Measurements from ENCODE around the gene THOC7.

The THOC7 gene

GRCh38 chr3:63900459-63900858, 36.9 kb upstream of the THOC7 start:
- no peaks in the 10 kb centered on the region for H3K9me3 ChIP-seq (ENCODE audit: control insufficient read depth, insufficient read depth, low read length)
- no peaks in the 10 kb centered on the region for H3K36me3 ChIP-seq (ENCODE audit: control insufficient read depth, insufficient read depth, low read length)
- H3K4me3 ChIP-seq (ENCODE audit: low read depth, low read length), result no peak overlapping the region
- H3K9ac ChIP-seq (ENCODE audit: low read depth, low read length), result no peak overlapping the region
- no peaks in the 10 kb centered on the region for H3K27me3 ChIP-seq (ENCODE audit: control insufficient read depth, insufficient read depth, low read length)
- H3K4me1 ChIP-seq (ENCODE audit: control insufficient read depth, insufficient read depth, low read length), result peaks cover 4% of the 10 kb centered on the region

GRCh38 chr3:63900010-63900409, 36.4 kb upstream of the THOC7 start:
- Histone ChIP-seq H3K4me1 (ENCODE audit: control insufficient read depth, insufficient read depth, low read length) (peaks cover 4% of the 10 kb centered on the region), H3K9me3 (ENCODE audit: control insufficient read depth, insufficient read depth, low read length) (no peaks in the 10 kb centered on the region), H3K27me3 (ENCODE audit: control insufficient read depth, insufficient read depth, low read length) (no peaks in the 10 kb centered on the region), H3K9ac (ENCODE audit: low read depth, low read length) (no peak overlapping the region), H3K4me3 (ENCODE audit: low read depth, low read length) (no peak overlapping the region), H3K36me3 (ENCODE audit: control insufficient read depth, insufficient read depth, low read length) (no peaks in the 10 kb centered on the region)

- Histone ChIP-seq H3K27me3 (ENCODE audit: control insufficient read depth, insufficient read depth, low read length) (no peaks in the 10 kb centered on the region), H3K9ac (ENCODE audit: low read depth, low read length) (no peak overlapping the region), H3K4me1 (ENCODE audit: control insufficient read depth, insufficient read depth, low read length) (peaks cover 4% of the 10 kb centered on the region), H3K4me3 (ENCODE audit: low read depth, low read length) (no peak overlapping the region), H3K9me3 (ENCODE audit: control insufficient read depth, insufficient read depth, low read length) (no peaks in the 10 kb centered on the region), H3K36me3 (ENCODE audit: control insufficient read depth, insufficient read depth, low read length) (no peaks in the 10 kb centered on the region)
Measured at GRCh38 chr3:63896332-63897030, 32.9 kb upstream of the THOC7 start.

- no peak overlapping the region for H3K4me3 ChIP-seq (ENCODE audit: low read depth, low read length)
- no peaks in the 10 kb centered on the region for H3K27me3 ChIP-seq (ENCODE audit: control insufficient read depth, insufficient read depth, low read length)
- H3K9ac ChIP-seq (ENCODE audit: low read depth, low read length), result peak overlapping the region; percentile 27
- H3K4me1 ChIP-seq (ENCODE audit: control insufficient read depth, insufficient read depth, low read length), result peaks cover 4% of the 10 kb centered on the region
- no peaks in the 10 kb centered on the region for H3K36me3 ChIP-seq (ENCODE audit: control insufficient read depth, insufficient read depth, low read length)
- H3K9me3 ChIP-seq (ENCODE audit: control insufficient read depth, insufficient read depth, low read length), result no peaks in the 10 kb centered on the region
Measured at GRCh38 chr3:63895422-63896189, 32.0 kb upstream of the THOC7 start.

DNA sequence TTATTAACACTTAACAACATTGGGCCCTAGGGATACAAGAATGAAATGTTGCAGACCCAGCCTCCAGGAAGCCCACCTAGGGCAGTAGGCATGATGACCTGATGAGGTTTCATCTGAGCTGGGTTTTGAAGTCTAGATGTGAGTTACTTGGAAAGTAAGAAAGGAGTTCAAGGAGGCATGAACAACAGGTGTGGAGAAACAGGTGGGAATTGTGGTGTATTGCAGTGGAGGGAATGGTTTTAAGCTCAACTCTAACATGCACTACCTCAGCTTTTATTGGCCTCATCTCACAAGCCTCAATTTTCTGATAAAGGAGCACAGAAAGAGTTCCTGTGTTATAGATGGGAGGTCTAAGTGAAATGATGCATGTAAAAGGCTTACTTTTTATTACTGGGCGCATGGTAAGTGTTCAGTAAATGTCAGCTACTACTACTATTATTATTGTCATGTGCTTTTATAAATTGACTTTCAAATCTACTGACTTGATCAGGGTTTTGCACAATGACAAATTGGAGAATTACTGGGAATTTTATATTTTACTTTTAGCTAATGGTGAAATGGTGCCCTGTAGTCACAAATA, 29.3 kb upstream of the THOC7 start:
- Histone ChIP-seq H3K9me3 (ENCODE audit: control insufficient read depth, insufficient read depth, low read length) (no peaks in the 10 kb centered on the region), H3K4me1 (ENCODE audit: control insufficient read depth, insufficient read depth, low read length) (peaks cover 4% of the 10 kb centered on the region), H3K9ac (ENCODE audit: low read depth, low read length) (no peak overlapping the region), H3K4me3 (ENCODE audit: low read depth, low read length) (no peak overlapping the region), H3K36me3 (ENCODE audit: control insufficient read depth, insufficient read depth, low read length) (no peaks in the 10 kb centered on the region), H3K27me3 (ENCODE audit: control insufficient read depth, insufficient read depth, low read length) (no peaks in the 10 kb centered on the region)

- H3K9ac ChIP-seq (ENCODE audit: low read depth, low read length), result no peak overlapping the region
- no peaks in the 10 kb centered on the region for H3K36me3 ChIP-seq (ENCODE audit: control insufficient read depth, insufficient read depth, low read length)
- H3K27me3 ChIP-seq (ENCODE audit: control insufficient read depth, insufficient read depth, low read length), result no peaks in the 10 kb centered on the region
- peaks cover 9% of the 10 kb centered on the region for H3K4me1 ChIP-seq (ENCODE audit: control insufficient read depth, insufficient read depth, low read length)
- no peaks in the 10 kb centered on the region for H3K9me3 ChIP-seq (ENCODE audit: control insufficient read depth, insufficient read depth, low read length)
- H3K4me3 ChIP-seq (ENCODE audit: low read depth, low read length), result no peak overlapping the region
Measured at GRCh38 chr3:63891518-63891917, 27.9 kb upstream of the THOC7 start.

- H3K9ac ChIP-seq (ENCODE audit: low read depth, low read length), result no peak overlapping the region
- no peaks in the 10 kb centered on the region for H3K36me3 ChIP-seq (ENCODE audit: control insufficient read depth, insufficient read depth, low read length)
- no peaks in the 10 kb centered on the region for H3K27me3 ChIP-seq (ENCODE audit: control insufficient read depth, insufficient read depth, low read length)
- no peak overlapping the region for H3K4me3 ChIP-seq (ENCODE audit: low read depth, low read length)
- peaks cover 5% of the 10 kb centered on the region for H3K4me1 ChIP-seq (ENCODE audit: control insufficient read depth, insufficient read depth, low read length)
- H3K9me3 ChIP-seq (ENCODE audit: control insufficient read depth, insufficient read depth, low read length), result no peaks in the 10 kb centered on the region
Measured at GRCh38 chr3:63886858-63887257, 23.3 kb upstream of the THOC7 start.

GRCh38 chr3:63880653-63881052, 17.0 kb upstream of the THOC7 start:
- H3K36me3 ChIP-seq (ENCODE audit: control insufficient read depth, insufficient read depth, low read length), result no peaks in the 10 kb centered on the region
- no peaks in the 10 kb centered on the region for H3K27me3 ChIP-seq (ENCODE audit: control insufficient read depth, insufficient read depth, low read length)
- peaks cover 4% of the 10 kb centered on the region for H3K4me1 ChIP-seq (ENCODE audit: control insufficient read depth, insufficient read depth, low read length)

GRCh38 chr3:63878394-63879060, 14.9 kb upstream of the THOC7 start:
- Histone ChIP-seq H3K9me3 (ENCODE audit: control insufficient read depth, insufficient read depth, low read length) (no peaks in the 10 kb centered on the region), H3K9ac (ENCODE audit: low read depth, low read length) (no peak overlapping the region), H3K4me1 (ENCODE audit: control insufficient read depth, insufficient read depth, low read length) (peaks cover 4% of the 10 kb centered on the region), H3K4me3 (ENCODE audit: low read depth, low read length) (no peak overlapping the region), H3K36me3 (ENCODE audit: control insufficient read depth, insufficient read depth, low read length) (no peaks in the 10 kb centered on the region), H3K27me3 (ENCODE audit: control insufficient read depth, insufficient read depth, low read length) (no peaks in the 10 kb centered on the region)

More at GRCh38 chr3:63880653-63881052, 17.0 kb upstream of the THOC7 start:
- Histone ChIP-seq H3K4me3 (ENCODE audit: low read depth, low read length) (no peak overlapping the region), H3K9me3 (ENCODE audit: control insufficient read depth, insufficient read depth, low read length) (no peaks in the 10 kb centered on the region), H3K9ac (ENCODE audit: low read depth, low read length) (no peak overlapping the region)

DNA sequence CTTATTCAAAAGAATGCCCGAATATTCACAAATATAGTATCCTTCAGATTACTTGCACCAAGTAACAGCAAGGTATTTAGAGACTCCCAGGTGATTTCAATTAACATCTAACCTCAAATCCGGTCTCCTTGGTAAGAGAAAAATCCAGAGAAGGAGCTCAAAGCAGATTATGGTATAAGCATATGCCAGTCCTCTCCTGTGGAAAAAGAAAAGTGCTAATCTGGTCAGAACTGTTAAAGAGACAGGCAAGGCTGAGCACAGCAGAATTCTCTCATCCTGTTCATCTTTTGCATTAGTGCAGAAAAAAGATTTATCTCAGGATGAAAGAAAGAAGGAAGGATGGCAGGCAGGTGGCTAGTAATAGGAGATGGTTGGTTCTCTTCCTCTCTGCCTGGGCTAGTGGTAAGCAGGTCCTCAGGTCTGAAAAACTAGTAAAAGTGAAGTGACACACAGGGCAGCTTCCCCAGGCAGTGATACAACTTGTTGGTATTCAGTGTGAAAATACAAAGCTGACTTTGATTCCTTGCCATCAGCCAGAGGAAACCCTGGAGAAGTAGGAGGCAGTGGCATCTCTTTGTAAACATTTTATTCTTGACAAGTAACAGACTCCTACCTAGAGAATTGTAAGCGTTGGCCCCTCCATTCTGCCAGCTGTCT, 14.3 kb upstream of the THOC7 start:
- H3K4me1 ChIP-seq (ENCODE audit: control insufficient read depth, insufficient read depth, low read length), result peaks cover 4% of the 10 kb centered on the region
- H3K27me3 ChIP-seq (ENCODE audit: control insufficient read depth, insufficient read depth, low read length), result no peaks in the 10 kb centered on the region
- H3K4me3 ChIP-seq (ENCODE audit: low read depth, low read length), result no peak overlapping the region
- no peaks in the 10 kb centered on the region for H3K36me3 ChIP-seq (ENCODE audit: control insufficient read depth, insufficient read depth, low read length)
- no peaks in the 10 kb centered on the region for H3K9me3 ChIP-seq (ENCODE audit: control insufficient read depth, insufficient read depth, low read length)
- peak overlapping the region; percentile 28 for H3K9ac ChIP-seq (ENCODE audit: low read depth, low read length)

- no peaks in the 10 kb centered on the region for H3K27me3 ChIP-seq (ENCODE audit: control insufficient read depth, insufficient read depth, low read length)
- H3K9me3 ChIP-seq (ENCODE audit: control insufficient read depth, insufficient read depth, low read length), result no peaks in the 10 kb centered on the region
- H3K4me3 ChIP-seq (ENCODE audit: low read depth, low read length), result no peak overlapping the region
- peaks cover 4% of the 10 kb centered on the region for H3K4me1 ChIP-seq (ENCODE audit: control insufficient read depth, insufficient read depth, low read length)
- no peaks in the 10 kb centered on the region for H3K36me3 ChIP-seq (ENCODE audit: control insufficient read depth, insufficient read depth, low read length)
- H3K9ac ChIP-seq (ENCODE audit: low read depth, low read length), result no peak overlapping the region
Measured at GRCh38 chr3:63876260-63876659, 12.7 kb upstream of the THOC7 start.
